ENCODE results near the gene SPTB.

DNA sequence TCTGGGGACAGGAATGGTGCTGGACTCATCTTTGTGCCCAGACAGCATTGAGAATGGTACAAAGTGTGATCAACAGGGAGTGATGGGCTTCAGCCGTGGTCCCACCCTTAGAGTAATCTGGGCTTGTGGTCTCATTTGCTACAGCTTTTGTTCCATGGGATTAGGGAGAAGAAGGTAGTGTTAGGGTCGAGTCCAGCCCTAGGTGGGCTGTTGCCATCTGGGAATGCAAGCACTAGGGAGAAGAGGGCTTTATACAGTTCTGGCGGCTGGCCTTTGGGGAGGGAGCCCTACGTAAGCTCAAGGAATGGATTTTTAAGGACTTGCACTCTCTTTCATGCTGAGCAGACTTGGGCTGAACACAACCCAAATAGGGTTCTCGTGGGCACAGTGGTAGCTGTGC is 170.6 kb downstream of the SPTB start:
- TF ChIP-seq, protein P1, sequence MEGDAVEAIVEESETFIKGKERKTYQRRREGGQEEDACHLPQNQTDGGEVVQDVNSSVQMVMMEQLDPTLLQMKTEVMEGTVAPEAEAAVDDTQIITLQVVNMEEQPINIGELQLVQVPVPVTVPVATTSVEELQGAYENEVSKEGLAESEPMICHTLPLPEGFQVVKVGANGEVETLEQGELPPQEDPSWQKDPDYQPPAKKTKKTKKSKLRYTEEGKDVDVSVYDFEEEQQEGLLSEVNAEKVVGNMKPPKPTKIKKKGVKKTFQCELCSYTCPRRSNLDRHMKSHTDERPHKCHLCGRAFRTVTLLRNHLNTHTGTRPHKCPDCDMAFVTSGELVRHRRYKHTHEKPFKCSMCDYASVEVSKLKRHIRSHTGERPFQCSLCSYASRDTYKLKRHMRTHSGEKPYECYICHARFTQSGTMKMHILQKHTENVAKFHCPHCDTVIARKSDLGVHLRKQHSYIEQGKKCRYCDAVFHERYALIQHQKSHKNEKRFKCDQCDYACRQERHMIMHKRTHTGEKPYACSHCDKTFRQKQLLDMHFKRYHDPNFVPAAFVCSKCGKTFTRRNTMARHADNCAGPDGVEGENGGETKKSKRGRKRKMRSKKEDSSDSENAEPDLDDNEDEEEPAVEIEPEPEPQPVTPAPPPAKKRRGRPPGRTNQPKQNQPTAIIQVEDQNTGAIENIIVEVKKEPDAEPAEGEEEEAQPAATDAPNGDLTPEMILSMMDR (IDR thresholded peaks at IDR 0.05): no peak
- TF ChIP-seq POLR2A (IDR thresholded peaks at IDR 0.05) (no peak), EP300 (IDR thresholded peaks at IDR 0.05) (no peak)
